GM10266 (cell line): ENCODE results near the gene ZNF846.

Source experiments
- DNase-seq: peaks from one replicate; pipeline ENCODE4 v3.0.0; 2012; ENCODE audit errors: extremely low spot score
- TF ChIP-seq, protein P1 (sequence below): IDR thresholded peaks from 2 replicates; pipeline ENCODE4 v1.5.1; 2012; ENCODE audit warnings: mild to moderate bottlenecking, low read depth; ENCODE audit not compliant: control insufficient read depth, insufficient read depth; ENCODE audit errors: missing control alignments

Gene ZNF846

GRCh38 chr19:9768175-9769112 is at the start of gene ZNF846:
Gene ZNF846 (minus strand): TSS chr19:9768738. CDS start chr19:9764950, 3,788 bp downstream.
- DNase-seq: peak; percentile 89
- TF ChIP-seq, protein P1, sequence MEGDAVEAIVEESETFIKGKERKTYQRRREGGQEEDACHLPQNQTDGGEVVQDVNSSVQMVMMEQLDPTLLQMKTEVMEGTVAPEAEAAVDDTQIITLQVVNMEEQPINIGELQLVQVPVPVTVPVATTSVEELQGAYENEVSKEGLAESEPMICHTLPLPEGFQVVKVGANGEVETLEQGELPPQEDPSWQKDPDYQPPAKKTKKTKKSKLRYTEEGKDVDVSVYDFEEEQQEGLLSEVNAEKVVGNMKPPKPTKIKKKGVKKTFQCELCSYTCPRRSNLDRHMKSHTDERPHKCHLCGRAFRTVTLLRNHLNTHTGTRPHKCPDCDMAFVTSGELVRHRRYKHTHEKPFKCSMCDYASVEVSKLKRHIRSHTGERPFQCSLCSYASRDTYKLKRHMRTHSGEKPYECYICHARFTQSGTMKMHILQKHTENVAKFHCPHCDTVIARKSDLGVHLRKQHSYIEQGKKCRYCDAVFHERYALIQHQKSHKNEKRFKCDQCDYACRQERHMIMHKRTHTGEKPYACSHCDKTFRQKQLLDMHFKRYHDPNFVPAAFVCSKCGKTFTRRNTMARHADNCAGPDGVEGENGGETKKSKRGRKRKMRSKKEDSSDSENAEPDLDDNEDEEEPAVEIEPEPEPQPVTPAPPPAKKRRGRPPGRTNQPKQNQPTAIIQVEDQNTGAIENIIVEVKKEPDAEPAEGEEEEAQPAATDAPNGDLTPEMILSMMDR: no peak

DNA sequence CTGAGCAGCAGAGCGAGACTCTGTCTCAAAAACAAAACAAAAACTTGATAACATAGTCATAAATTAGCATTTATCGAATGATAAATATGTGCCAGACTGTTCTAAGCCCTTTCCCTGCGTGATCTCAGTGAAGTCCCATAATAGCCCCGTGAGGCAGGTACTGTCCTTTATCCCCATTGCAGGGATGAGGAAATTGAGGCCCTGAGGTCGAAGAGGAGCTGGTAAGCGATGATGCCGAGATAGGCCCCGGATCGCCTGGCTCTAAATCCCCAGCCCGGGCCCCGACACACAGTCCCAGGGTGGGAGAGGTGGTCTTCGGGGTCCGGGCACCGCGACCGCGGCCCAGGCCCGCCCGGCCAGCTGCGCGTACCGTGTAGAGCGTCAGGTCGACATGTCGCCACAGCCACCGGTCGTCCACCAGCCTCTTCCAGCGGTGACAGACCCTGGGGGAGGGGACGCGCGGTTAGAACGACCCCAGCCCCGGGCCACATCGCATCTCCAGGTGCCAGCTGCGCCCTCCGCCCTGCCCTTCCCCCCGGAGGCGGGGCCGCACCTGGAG is 49.7 kb upstream of the ZNF846 start:
- TF ChIP-seq, protein P1: no peak
- DNase-seq: no peak

- no peak for DNase-seq
- TF ChIP-seq, protein P1: no peak
Measured at GRCh38 chr19:9811139-9811538, 42.6 kb upstream of the ZNF846 start.

GRCh38 chr19:9808855-9809824 is 40.6 kb upstream of the ZNF846 start:
- TF ChIP-seq, protein P1: no peak
- DNase-seq: no peak

DNA sequence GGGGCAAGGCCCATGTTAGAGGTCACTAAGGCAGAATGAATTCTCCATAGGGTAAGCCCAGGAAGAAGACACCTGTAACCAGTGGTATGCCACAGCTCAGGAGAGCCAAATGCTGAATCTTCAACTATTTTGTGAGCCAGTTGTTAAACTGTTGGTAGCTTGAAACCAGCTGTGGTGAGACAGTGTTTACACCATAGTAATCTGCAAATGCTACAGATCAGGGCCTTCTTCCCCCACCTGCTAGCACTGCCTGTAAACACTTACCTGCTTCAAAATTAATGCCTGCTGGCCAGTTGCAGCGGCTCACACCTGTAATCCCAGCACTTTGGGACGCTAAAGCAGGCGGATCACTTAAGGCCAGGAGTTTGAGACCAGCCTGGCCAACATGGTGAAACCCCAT is 38.3 kb upstream of the ZNF846 start:
- TF ChIP-seq, protein P1: no peak
- no peak for DNase-seq

DNA sequence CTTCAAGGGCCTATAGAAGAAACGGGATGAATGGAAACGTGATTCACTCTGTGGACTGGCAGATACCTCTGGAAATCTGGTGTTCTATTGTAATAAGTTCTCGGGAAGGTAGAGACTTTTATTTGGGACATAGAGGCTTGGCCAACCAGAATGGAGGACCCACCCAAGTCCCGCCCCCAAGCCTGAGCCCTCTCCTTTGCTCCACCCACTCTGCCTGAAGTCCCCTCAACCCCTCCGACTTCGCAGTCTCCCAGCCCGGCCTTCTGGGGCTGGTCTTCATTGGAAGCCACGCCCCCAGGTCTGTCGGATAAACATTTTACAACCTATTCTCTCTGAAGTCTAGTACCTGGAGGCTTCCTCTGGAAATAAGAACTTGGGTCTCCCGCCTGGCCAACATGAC is 33.4 kb upstream of the ZNF846 start:
- TF ChIP-seq, protein P1: no peak
- DNase-seq: no peak

DNA sequence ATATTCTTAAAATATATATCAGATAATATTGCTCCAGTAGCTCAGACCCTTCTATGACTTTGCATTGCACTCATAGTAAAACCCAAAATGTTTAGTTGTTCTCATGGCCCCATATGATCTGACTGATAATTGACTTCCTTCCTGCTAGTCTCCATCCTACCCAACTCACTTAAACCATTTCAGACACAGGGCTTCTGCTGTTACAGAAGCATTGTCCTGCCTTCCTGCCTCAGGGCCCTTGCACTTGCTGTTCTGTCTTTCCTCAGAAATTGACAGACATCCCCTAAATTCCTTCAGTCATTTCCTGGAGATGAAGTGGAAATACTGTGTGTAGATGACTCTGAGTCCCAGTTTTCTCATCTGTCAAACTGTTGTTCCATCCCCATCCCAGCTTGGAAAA is 30.6 kb upstream of the ZNF846 start:
- TF ChIP-seq, protein P1: no peak
- DNase-seq: no peak
